Panc1 (cell line): Measurements from ENCODE around the gene IMPG2. TPM values are rescaled to one million over a fixed set of nuclear protein-coding genes. Genes with fewer than 3 reads are reported as not detected.

Experiments
- ATAC-seq: fragments of 200-7000 bp; cut with Tn5 transposase; 2 replicates; pipeline ENCODE4 v1.9.1; 2020; ENCODE audit warnings: mild to moderate bottlenecking, moderate library complexity
- BruUV-seq: library from RNA; stranded (reverse); fragments of 400-500 nt; replicated peaks from 2 replicates; lab custom pipeline; 2021; lab: Mats Ljungman, UMichigan
- CTCF ChIA-PET: fragments of 300-600 bp; sonication (Branson Sonifier 250); formaldehyde crosslinking; loops from one replicate; lab custom pipeline; 2022; ENCODE audit warnings: antibody characterized with exemption; lab: Charles Lee
- POLR2A ChIA-PET: fragments of 300-600 bp; sonication (Branson Sonifier 250); formaldehyde crosslinking; loops from one replicate; lab custom pipeline; 2022; ENCODE audit warnings: antibody characterized with exemption; lab: Charles Lee
- DNase-seq: peaks from one replicate; pipeline ENCODE4 v3.0.0-alpha.2; 2010; ENCODE audit warnings: low read depth, low spot score
- H3K27ac ChIP-seq: 2 replicates; pipeline ENCODE4 v1.5.1; 2011; ENCODE audit warnings: mild to moderate bottlenecking, low read length, inconsistent platforms
- H3K27me3 ChIP-seq: fragments of 200-500 bp; sonication (Bioruptor generic); 2 replicates; pipeline ENCODE4 v1.6.0; 2014; ENCODE audit warnings: low read length, inconsistent platforms; ENCODE audit not compliant: control insufficient read depth, insufficient read depth
- H3K36me3 ChIP-seq: fragments of 200-500 bp; sonication (Bioruptor generic); 2 replicates; pipeline ENCODE4 v1.5.1; 2014; ENCODE audit warnings: inconsistent platforms, mild to moderate bottlenecking, low read length, moderate library complexity; ENCODE audit not compliant: control insufficient read depth, insufficient read depth
- H3K4me1 ChIP-seq: 2 replicates; pipeline ENCODE4 v1.5.1; 2011; ENCODE audit warnings: inconsistent platforms, mild to moderate bottlenecking, low read length, moderate library complexity; ENCODE audit not compliant: control insufficient read depth, insufficient read depth
- H3K4me3 ChIP-seq, 2 experiments: 2 replicates each; pipeline ENCODE4 v1.5.1; 2011 to 2012; ENCODE audit warnings: low read depth in 2 of 2, low read length in 2 of 2, mild to moderate bottlenecking in 2 of 2, inconsistent platforms in 1 of 2, moderate library complexity in 1 of 2
- H3K9me3 ChIP-seq: fragments of 200-500 bp; sonication (Bioruptor generic); 2 replicates; pipeline ENCODE4 v1.5.1; 2014; ENCODE audit warnings: low read depth, mild to moderate bottlenecking, inconsistent platforms, low read length, moderate library complexity; ENCODE audit not compliant: control insufficient read depth, insufficient read depth
- POLR2AphosphoS5 ChIP-seq: IDR thresholded peaks from 2 replicates; pipeline ENCODE4 v1.6.1; 2012; ENCODE audit warnings: mild to moderate bottlenecking, low read depth, low read length, moderate library complexity
- SIN3A ChIP-seq: IDR thresholded peaks from 2 replicates; pipeline ENCODE4 v1.6.1; 2012; ENCODE audit warnings: low read depth, mild to moderate bottlenecking, low read length, moderate library complexity, borderline replicate concordance; ENCODE audit not compliant: insufficient read depth
- TCF7L2 ChIP-seq: IDR thresholded peaks from 2 replicates; pipeline ENCODE4 v1.6.1; 2011; ENCODE audit warnings: mild to moderate bottlenecking, low read depth, low read length, inconsistent platforms
- in situ Hi-C: cut with HindIII; loops from 2 replicates; pipeline ENCODE4 v1.10.0; 2016; ENCODE audit warnings: low sequenced_read_pairs, low pct_unique_long_range_greater_than_20kb
- intact Hi-C: fragments of 100-400 bp; cut with micrococcal nuclease; formaldehyde crosslinking; loops from one replicate; pipeline ENCODE4 v1.10.0; 2022; ENCODE audit not compliant: unreplicated experiment
- total RNA-seq: library from RNA; stranded (reverse); gene quantifications from one replicate; pipeline ENCODE4 v1.2.1, GENCODE V29; 2021; ENCODE audit not compliant: unreplicated experiment
- TF ChIP-seq, protein P1 (sequence below): fragments of 450-650 bp; IDR thresholded peaks from 2 replicates; pipeline ENCODE4 v1.5.1; 2017; ENCODE audit warnings: mild to moderate bottlenecking
- TF ChIP-seq, protein P2 (sequence below), 2 experiments: IDR thresholded peaks; 2 replicates each; pipeline ENCODE4 v1.6.1; 2011 to 2012; ENCODE audit warnings: low read depth in 2 of 2, control low read depth in 1 of 2, low read length in 1 of 2, mild to moderate bottlenecking in 1 of 2, moderate library complexity in 1 of 2; ENCODE audit not compliant: insufficient read depth in 1 of 2

IMPG2 gene
- total RNA-seq, 1 experiment from 2014 or later: 0.10 TPM

DNA sequence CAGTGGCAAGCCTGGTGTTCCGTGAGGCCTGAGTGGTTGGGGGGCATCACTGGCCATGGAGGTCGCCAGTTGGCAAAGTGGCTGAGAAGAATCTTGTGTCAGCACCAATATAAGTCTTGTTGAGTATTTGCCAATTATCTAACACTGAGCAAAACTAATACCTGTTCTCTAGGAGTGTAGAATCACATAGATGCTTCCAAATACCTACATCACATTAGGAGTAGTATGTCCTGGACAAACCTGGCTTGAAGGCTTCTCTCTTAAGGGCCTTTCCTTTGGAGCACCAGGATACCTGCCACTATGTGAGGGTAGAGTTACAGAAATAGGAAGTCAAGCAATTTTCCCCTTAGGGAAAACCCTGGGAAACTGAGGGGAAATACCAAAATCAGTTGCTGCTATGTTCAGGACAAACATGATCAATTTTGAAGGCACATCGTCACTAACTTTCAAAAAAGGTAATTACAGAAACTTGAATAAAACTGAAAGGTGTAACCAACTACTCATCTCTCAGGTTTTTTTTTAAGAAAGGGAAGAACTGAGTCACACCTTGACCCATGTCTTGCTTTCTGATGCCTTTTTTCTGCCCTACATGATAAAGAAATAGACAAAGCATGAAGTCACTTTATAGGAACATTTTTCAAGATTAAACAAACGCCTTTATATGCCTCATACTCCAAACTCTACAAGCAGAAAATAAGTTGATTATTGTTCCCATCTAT lies 100.4 kb downstream of the IMPG2 start:
- no TSS peak for BruUV-seq
- no peaks in the 10 kb centered on the region for H3K4me1 ChIP-seq
- in situ Hi-C loops: no loop called here
- intact Hi-C loops: loop anchor here (10.0 kb wide), 1 partner anchor 165 kb away; no protein-coding TSS in a partner anchor
- no peak overlapping the region for H3K27ac ChIP-seq
- no peak for TF ChIP-seq POLR2AphosphoS5
- TF ChIP-seq TCF7L2: no peak
- TF ChIP-seq, protein P1, sequence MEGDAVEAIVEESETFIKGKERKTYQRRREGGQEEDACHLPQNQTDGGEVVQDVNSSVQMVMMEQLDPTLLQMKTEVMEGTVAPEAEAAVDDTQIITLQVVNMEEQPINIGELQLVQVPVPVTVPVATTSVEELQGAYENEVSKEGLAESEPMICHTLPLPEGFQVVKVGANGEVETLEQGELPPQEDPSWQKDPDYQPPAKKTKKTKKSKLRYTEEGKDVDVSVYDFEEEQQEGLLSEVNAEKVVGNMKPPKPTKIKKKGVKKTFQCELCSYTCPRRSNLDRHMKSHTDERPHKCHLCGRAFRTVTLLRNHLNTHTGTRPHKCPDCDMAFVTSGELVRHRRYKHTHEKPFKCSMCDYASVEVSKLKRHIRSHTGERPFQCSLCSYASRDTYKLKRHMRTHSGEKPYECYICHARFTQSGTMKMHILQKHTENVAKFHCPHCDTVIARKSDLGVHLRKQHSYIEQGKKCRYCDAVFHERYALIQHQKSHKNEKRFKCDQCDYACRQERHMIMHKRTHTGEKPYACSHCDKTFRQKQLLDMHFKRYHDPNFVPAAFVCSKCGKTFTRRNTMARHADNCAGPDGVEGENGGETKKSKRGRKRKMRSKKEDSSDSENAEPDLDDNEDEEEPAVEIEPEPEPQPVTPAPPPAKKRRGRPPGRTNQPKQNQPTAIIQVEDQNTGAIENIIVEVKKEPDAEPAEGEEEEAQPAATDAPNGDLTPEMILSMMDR: no peak
- no peak for TF ChIP-seq SIN3A
- TF ChIP-seq, protein P2, sequence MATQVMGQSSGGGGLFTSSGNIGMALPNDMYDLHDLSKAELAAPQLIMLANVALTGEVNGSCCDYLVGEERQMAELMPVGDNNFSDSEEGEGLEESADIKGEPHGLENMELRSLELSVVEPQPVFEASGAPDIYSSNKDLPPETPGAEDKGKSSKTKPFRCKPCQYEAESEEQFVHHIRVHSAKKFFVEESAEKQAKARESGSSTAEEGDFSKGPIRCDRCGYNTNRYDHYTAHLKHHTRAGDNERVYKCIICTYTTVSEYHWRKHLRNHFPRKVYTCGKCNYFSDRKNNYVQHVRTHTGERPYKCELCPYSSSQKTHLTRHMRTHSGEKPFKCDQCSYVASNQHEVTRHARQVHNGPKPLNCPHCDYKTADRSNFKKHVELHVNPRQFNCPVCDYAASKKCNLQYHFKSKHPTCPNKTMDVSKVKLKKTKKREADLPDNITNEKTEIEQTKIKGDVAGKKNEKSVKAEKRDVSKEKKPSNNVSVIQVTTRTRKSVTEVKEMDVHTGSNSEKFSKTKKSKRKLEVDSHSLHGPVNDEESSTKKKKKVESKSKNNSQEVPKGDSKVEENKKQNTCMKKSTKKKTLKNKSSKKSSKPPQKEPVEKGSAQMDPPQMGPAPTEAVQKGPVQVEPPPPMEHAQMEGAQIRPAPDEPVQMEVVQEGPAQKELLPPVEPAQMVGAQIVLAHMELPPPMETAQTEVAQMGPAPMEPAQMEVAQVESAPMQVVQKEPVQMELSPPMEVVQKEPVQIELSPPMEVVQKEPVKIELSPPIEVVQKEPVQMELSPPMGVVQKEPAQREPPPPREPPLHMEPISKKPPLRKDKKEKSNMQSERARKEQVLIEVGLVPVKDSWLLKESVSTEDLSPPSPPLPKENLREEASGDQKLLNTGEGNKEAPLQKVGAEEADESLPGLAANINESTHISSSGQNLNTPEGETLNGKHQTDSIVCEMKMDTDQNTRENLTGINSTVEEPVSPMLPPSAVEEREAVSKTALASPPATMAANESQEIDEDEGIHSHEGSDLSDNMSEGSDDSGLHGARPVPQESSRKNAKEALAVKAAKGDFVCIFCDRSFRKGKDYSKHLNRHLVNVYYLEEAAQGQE (IDR thresholded peaks at IDR 0.05; ENCODE audit: insufficient read depth in 1 of 2, low read depth in 2 of 2, low read length in 1 of 2): no peak
- H3K27me3 ChIP-seq: no peaks in the 10 kb centered on the region
- ATAC-seq (no peak), DNase-seq (no peak)
- H3K4me3 ChIP-seq: no peak overlapping the region
- no peaks in the 10 kb centered on the region for H3K36me3 ChIP-seq
- POLR2A ChIA-PET: no interaction called here
- H3K9me3 ChIP-seq: no peaks in the 10 kb centered on the region
- CTCF ChIA-PET: no interaction called here

DNA sequence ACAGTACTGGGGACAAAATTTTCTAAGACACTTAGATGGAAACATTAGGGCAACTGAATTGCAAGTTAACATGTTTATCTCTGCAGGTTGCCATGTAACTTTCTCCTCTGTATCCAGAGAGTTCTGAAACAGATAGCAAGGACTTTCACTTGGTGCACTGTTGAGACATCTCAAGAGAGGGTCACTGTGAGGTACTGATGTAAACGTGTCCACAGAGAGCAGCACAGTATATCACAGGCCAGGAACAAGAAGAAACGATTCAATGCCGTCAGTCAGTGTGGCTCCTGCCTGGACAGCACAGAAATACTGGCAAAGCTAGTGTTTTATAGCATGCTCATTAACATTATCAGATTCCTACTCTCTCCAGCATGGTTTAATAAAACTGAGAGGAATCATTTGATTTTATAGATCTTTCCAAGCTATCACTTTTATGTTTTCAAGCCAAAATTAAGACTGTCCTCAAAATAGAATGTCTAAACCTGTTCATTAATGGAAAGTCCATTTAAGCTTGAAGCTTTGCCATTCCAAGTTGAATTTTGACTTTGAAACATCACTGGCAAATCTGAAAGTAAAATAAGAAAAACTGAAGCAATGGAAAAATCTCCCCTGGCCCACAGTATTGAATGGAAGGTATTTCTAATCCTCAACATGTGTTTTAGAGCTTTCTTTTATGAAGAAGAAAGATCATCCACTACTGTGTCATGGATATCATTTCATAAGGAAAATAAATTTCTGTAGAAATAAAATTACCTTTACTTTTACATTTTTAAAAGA lies 102.7 kb downstream of the IMPG2 start:
- CTCF ChIA-PET: no interaction called here
- H3K27me3 ChIP-seq: no peaks in the 10 kb centered on the region
- BruUV-seq: no TSS peak
- no peaks in the 10 kb centered on the region for H3K36me3 ChIP-seq
- H3K9me3 ChIP-seq: no peaks in the 10 kb centered on the region
- H3K4me1 ChIP-seq: no peaks in the 10 kb centered on the region
- in situ Hi-C loops (no loop called here), intact Hi-C loops (no loop called here)
- H3K27ac ChIP-seq: no peak overlapping the region
- DNase-seq: no peak
- TF ChIP-seq, protein P1: no peak
- TF ChIP-seq POLR2AphosphoS5: no peak
- no peak for TF ChIP-seq SIN3A
- no peak for TF ChIP-seq TCF7L2
- TF ChIP-seq, protein P2 (IDR thresholded peaks at IDR 0.05; ENCODE audit: insufficient read depth in 1 of 2, low read depth in 2 of 2, low read length in 1 of 2): no peak
- POLR2A ChIA-PET: no interaction called here
- ATAC-seq: no peak
- H3K4me3 ChIP-seq: no peak overlapping the region
